HCT116 (cell line): ENCODE results near the gene TP53RK. TPM values are rescaled to one million over a fixed set of nuclear protein-coding genes. Genes with fewer than 3 reads are reported as not detected.
A peak's percentile ranks its signal among the peaks of the same experiment; 100 is the strongest.

Experiments
- ATAC-seq: fragments of 200-7000 bp; cut with Tn5 transposase; 2 replicates; pipeline ENCODE4 v1.9.1; 2020; ENCODE audit warnings: mild to moderate bottlenecking, moderate library complexity
- Bru-seq: library from RNA; stranded (reverse); fragments of 400-500 nt; gene quantifications from one replicate; lab custom pipeline; 2021; lab: Mats Ljungman, UMichigan
- BruChase-seq, 2 experiments: library from RNA; stranded (reverse); fragments of 400-500 nt; gene quantifications; one replicate each; lab custom pipeline; 2021; lab: Mats Ljungman, UMichigan
- BruUV-seq: library from RNA; stranded (reverse); fragments of 400-500 nt; replicated peaks from 2 replicates; lab custom pipeline; 2021; lab: Mats Ljungman, UMichigan
- CTCF ChIA-PET: fragments of 300-600 bp; sonication (Branson Sonifier 250); formaldehyde crosslinking; loops from one replicate; lab custom pipeline; 2021; ENCODE audit warnings: antibody characterized with exemption; lab: Charles Lee
- POLR2A ChIA-PET: fragments of 300-600, 350-600 bp; sonication (Branson Sonifier 250); formaldehyde crosslinking; loops from one replicate; lab custom pipeline; 2021; ENCODE audit warnings: antibody characterized with exemption; lab: Charles Lee
- RAD21 ChIA-PET, 2 experiments: fragments of 300-600 bp; sonication (Branson Sonifier 250); formaldehyde crosslinking; loops; one replicate each; lab custom pipeline; 2023; ENCODE audit warnings: low total read pairs in 2 of 2; ENCODE audit not compliant: uncharacterized antibody in 2 of 2, unreplicated experiment in 2 of 2, low non-redundant PET in 1 of 2; lab: Charles Lee
- DNase-seq: peaks from one replicate; pipeline ENCODE4 v3.0.0-alpha.2; 2010; ENCODE audit warnings: low read depth, low spot score
- H2AFZ ChIP-seq: fragments of 200-600 bp; shearing (Covaris generic), sonication (generic); 2 replicates; pipeline ENCODE4 v1.6.1; 2017; ENCODE audit warnings: low read depth, mixed run types, mixed read lengths, antibody characterized with exemption, low read length; ENCODE audit not compliant: poor library complexity, severe bottlenecking
- H3K27ac ChIP-seq: 2 replicates; pipeline ENCODE4 v1.5.1; 2012; ENCODE audit warnings: low read depth, low read length
- H3K27me3 ChIP-seq: fragments of 200-600 bp; sonication (generic); 2 replicates; pipeline ENCODE4 v1.6.1; 2016; ENCODE audit warnings: mixed run types, low read length, mixed read lengths; ENCODE audit not compliant: insufficient read depth
- H3K36me3 ChIP-seq, 2 experiments: fragments of 200-500 bp in 1 of 2; fragments of 200-600 bp in 1 of 2; sonication (Bioruptor generic) in 1 of 2; sonication (generic) in 1 of 2; 2 replicates each; pipeline versions ENCODE4 v1.5.1 to v1.6.1; 2014 to 2016; ENCODE audit warnings: low read length in 2 of 2, inconsistent platforms in 1 of 2, mixed read lengths in 1 of 2, mixed run types in 1 of 2; ENCODE audit not compliant: insufficient read depth in 2 of 2, control insufficient read depth in 1 of 2
- H3K4me1 ChIP-seq, 2 experiments: fragments of 200-600 bp in 1 of 2; sonication (generic) in 1 of 2; 2 replicates each; pipeline versions ENCODE4 v1.5.1 to v1.6.1; 2012 to 2017; ENCODE audit warnings: low read length in 2 of 2, inconsistent platforms in 1 of 2, mild to moderate bottlenecking in 1 of 2, mixed read lengths in 1 of 2, mixed run types in 1 of 2, moderate library complexity in 1 of 2; ENCODE audit not compliant: insufficient read depth in 2 of 2, control insufficient read depth in 1 of 2
- H3K4me2 ChIP-seq: fragments of 200-600 bp; sonication (generic); 2 replicates; pipeline ENCODE4 v1.6.1; 2017; ENCODE audit warnings: mixed run types, low read length, mixed read lengths
- H3K4me3 ChIP-seq, 2 experiments: fragments of 200-600 bp in 1 of 2; sonication (generic) in 1 of 2; replicated peaks in 1 of 2; 2 replicates each; pipeline ENCODE4 v1.5.1; 2011 to 2016; ENCODE audit warnings: low read length in 2 of 2, control low read depth in 1 of 2, low read depth in 1 of 2, mild to moderate bottlenecking in 1 of 2, mixed read lengths in 1 of 2, mixed run types in 1 of 2
- H3K79me2 ChIP-seq: fragments of 200-600 bp; sonication (generic); 2 replicates; pipeline ENCODE4 v1.6.1; 2017; ENCODE audit warnings: mild to moderate bottlenecking, mixed run types, low read length, moderate library complexity, mixed read lengths; ENCODE audit not compliant: insufficient read depth
- H3K9ac ChIP-seq: fragments of 200-600 bp; sonication (generic); 2 replicates; pipeline ENCODE4 v1.6.1; 2016; ENCODE audit warnings: low read length, mixed read lengths
- H3K9me2 ChIP-seq: fragments of 200-600 bp; sonication (generic), shearing (Covaris generic); 2 replicates; pipeline ENCODE4 v1.6.1; 2017; ENCODE audit warnings: mixed run types, mild to moderate bottlenecking, moderate library complexity; ENCODE audit not compliant: insufficient read depth
- H3K9me3 ChIP-seq, 2 experiments: fragments of 200-500 bp in 1 of 2; fragments of 200-600 bp in 1 of 2; sonication (Bioruptor generic) in 1 of 2; sonication (generic) in 1 of 2; 2 replicates each; pipeline ENCODE4 v1.6.1; 2014 to 2017; ENCODE audit warnings: low read length in 2 of 2, mixed read lengths in 2 of 2, inconsistent platforms in 1 of 2, low read depth in 1 of 2, mild to moderate bottlenecking in 1 of 2, mixed run types in 1 of 2, moderate library complexity in 1 of 2; ENCODE audit not compliant: control insufficient read depth in 1 of 2, insufficient read depth in 1 of 2
- H4K20me1 ChIP-seq: fragments of 200-600 bp; sonication (generic), shearing (Covaris generic); 2 replicates; pipeline ENCODE4 v1.6.1; 2017; ENCODE audit warnings: mixed run types, mild to moderate bottlenecking, moderate library complexity; ENCODE audit not compliant: insufficient read depth
- ATF3 ChIP-seq: IDR thresholded peaks from 2 replicates; pipeline ENCODE4 v1.6.1; 2012
- CTCF ChIP-seq, 3 experiments: fragments of 200-600 bp in 1 of 3; sonication (generic) in 1 of 3; IDR thresholded peaks in 2 of 3; conservative IDR thresholded peaks in 1 of 3; 2 replicates each; pipeline ENCODE4 v1.5.1; 2012 to 2017; ENCODE audit warnings: low read depth in 2 of 3, low read length in 2 of 3, antibody characterized with exemption in 1 of 3, borderline replicate concordance in 1 of 3, control low read depth in 1 of 3, mild to moderate bottlenecking in 1 of 3, mixed read lengths in 1 of 3, mixed run types in 1 of 3, moderate library complexity in 1 of 3; ENCODE audit not compliant: insufficient read depth in 1 of 3
- EGR1 ChIP-seq: IDR thresholded peaks from 2 replicates; pipeline ENCODE4 v1.6.1; 2012; ENCODE audit warnings: low read depth
- ELF1 ChIP-seq: IDR thresholded peaks from 2 replicates; pipeline ENCODE4 v1.6.1; 2012; ENCODE audit warnings: low read depth, borderline replicate concordance
- EZH2phosphoT487 ChIP-seq: fragments of 200-600 bp; IDR thresholded peaks from 2 replicates; pipeline ENCODE4 v1.6.1; 2018; ENCODE audit warnings: antibody characterized with exemption, borderline replicate concordance
- POLR2AphosphoS5 ChIP-seq: IDR thresholded peaks from 2 replicates; pipeline ENCODE4 v1.6.1; 2011; ENCODE audit warnings: mild to moderate bottlenecking, low read depth, low read length, moderate library complexity
- RAD21 ChIP-seq: IDR thresholded peaks from 2 replicates; pipeline ENCODE4 v1.6.1; 2012; ENCODE audit warnings: low read depth, mild to moderate bottlenecking
- SIN3A ChIP-seq: IDR thresholded peaks from 2 replicates; pipeline ENCODE4 v1.6.1; 2012; ENCODE audit warnings: low read depth
- SRF ChIP-seq: IDR thresholded peaks from 2 replicates; pipeline ENCODE4 v1.6.1; 2012; ENCODE audit warnings: low read depth
- TCF7L2 ChIP-seq: IDR thresholded peaks from 2 replicates; pipeline ENCODE4 v1.7.0; 2011; ENCODE audit warnings: borderline replicate concordance, inconsistent platforms; ENCODE audit not compliant: insufficient read depth, insufficient read length; ENCODE audit errors: extremely low read depth
- YY1 ChIP-seq: IDR thresholded peaks from 2 replicates; pipeline ENCODE4 v1.6.1; 2011; ENCODE audit warnings: low read length, low read depth, moderate library complexity, mild to moderate bottlenecking; ENCODE audit not compliant: insufficient replicate concordance; ENCODE audit errors: extremely low read depth
- ZFX ChIP-seq: fragments of 450-650 bp; IDR thresholded peaks from 2 replicates; pipeline ENCODE4 v1.6.1; 2017
- intact Hi-C: fragments of 100-400 bp; cut with micrococcal nuclease; formaldehyde crosslinking; loops from 2 replicates; pipeline ENCODE4 v1.10.0; 2022
- long read RNA-seq: library from polyadenylated mRNA; unstranded; transcript quantifications from one replicate; pipeline ENCODE4 v2.0.0, GENCODE V29; 2021; ENCODE audit not compliant: unreplicated experiment
- polyA plus RNA-seq: library from polyadenylated mRNA; unstranded; fragments of >200 nt; gene quantifications from 2 replicates; pipeline ENCODE4 v1.2.1, GENCODE V29; 2012; ENCODE audit warnings: missing spikeins
- total RNA-seq: library from RNA; stranded (reverse); gene quantifications from one replicate; pipeline ENCODE4 v1.2.1, GENCODE V29; 2021; ENCODE audit not compliant: unreplicated experiment
- TF ChIP-seq, protein P1 (sequence below): IDR thresholded peaks from 2 replicates; pipeline ENCODE4 v1.6.1; 2011; ENCODE audit warnings: mild to moderate bottlenecking, low read length, moderate library complexity; ENCODE audit not compliant: insufficient replicate concordance; ENCODE audit errors: extremely low read depth
- TF ChIP-seq, protein P2 (sequence below): IDR thresholded peaks from 2 replicates; pipeline ENCODE4 v1.6.1; 2012

The TP53RK gene
- 9.2 TPM for total RNA-seq
- 4.6 and 6.3 TPM in 2 replicates for polyA plus RNA-seq
- Bru-seq, nascent RNA: percentile 82 among the genes with signal in this experiment
- percentile 77 among the genes with signal in this experiment for BruChase-seq, experiment 1, labeled RNA remaining after a 6-hour chase
- BruChase-seq, experiment 2, labeled RNA remaining after a 2-hour chase: percentile 95 among the genes with signal in this experiment
- long read RNA-seq, transcript TP53RK-202 (2 exons, 3,515 nt): major isoform, 30 of 35 reads
- long read RNA-seq, partial matches to known transcripts: 3 of 35 reads
- long read RNA-seq, other reads (novel, unspliced or antisense): 0 of 35 reads

GRCh38 chr20:46689082-46689753, at the start of gene TP53RK:
TSS of gene TP53RK (minus strand) at chr20:46689444. CDS start at chr20:46689414, 30 bp downstream.
- H3K4me1 ChIP-seq: peaks cover 13 to 18% of the 10 kb centered on the region in 2 experiments
- H3K4me2 ChIP-seq: peak within 1 kb of the TSS; percentile 94
- H3K27ac ChIP-seq: peak within 1 kb of the TSS; percentile 96
- no peaks in the 10 kb centered on the region for H4K20me1 ChIP-seq
- no peaks in the 10 kb centered on the region for H3K9me2 ChIP-seq
- POLR2A ChIA-PET: interaction anchor here (0.6 kb wide), 1 partner anchor 9 kb away, joined by 3 read pairs; no protein-coding TSS in a partner anchor
- no peaks in the 10 kb centered on the region; a peak in 1 of 4 replicates for H3K9me3 ChIP-seq
- CTCF ChIA-PET: interaction anchor here (1.3 to 1.6 kb wide), 2 partner anchors 12 to 63 kb away, joined by 3 to 6 read pairs; no protein-coding TSS in a partner anchor
- ATAC-seq (peak; percentile 98), DNase-seq (peak; percentile 99)
- peak within 1 kb of the TSS; percentile 64 to 68 for H3K4me3 ChIP-seq
- H3K36me3 ChIP-seq: peaks cover 9 to 18% of the 10 kb centered on the region in 2 experiments
- H3K79me2 ChIP-seq: peaks cover 38% of the 10 kb centered on the region
- H2AFZ ChIP-seq: no peak within 1 kb of the TSS
- RAD21 ChIA-PET: no interaction called here
- no TSS peak for BruUV-seq
- intact Hi-C loops: no loop called here
- peak within 1 kb of the TSS; percentile 87 for H3K9ac ChIP-seq
- peak; percentile 82 for TF ChIP-seq TCF7L2
- peak; percentile 67 for TF ChIP-seq POLR2AphosphoS5
- no peak for TF ChIP-seq EZH2phosphoT487
- TF ChIP-seq, protein P1, sequence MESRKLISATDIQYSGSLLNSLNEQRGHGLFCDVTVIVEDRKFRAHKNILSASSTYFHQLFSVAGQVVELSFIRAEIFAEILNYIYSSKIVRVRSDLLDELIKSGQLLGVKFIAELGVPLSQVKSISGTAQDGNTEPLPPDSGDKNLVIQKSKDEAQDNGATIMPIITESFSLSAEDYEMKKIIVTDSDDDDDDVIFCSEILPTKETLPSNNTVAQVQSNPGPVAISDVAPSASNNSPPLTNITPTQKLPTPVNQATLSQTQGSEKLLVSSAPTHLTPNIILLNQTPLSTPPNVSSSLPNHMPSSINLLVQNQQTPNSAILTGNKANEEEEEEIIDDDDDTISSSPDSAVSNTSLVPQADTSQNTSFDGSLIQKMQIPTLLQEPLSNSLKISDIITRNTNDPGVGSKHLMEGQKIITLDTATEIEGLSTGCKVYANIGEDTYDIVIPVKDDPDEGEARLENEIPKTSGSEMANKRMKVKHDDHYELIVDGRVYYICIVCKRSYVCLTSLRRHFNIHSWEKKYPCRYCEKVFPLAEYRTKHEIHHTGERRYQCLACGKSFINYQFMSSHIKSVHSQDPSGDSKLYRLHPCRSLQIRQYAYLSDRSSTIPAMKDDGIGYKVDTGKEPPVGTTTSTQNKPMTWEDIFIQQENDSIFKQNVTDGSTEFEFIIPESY: peak; percentile 90
- TF ChIP-seq, protein P2, sequence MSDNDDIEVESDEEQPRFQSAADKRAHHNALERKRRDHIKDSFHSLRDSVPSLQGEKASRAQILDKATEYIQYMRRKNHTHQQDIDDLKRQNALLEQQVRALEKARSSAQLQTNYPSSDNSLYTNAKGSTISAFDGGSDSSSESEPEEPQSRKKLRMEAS: peak; percentile 47; the same call in 1 of the 2 replicates
- peak in 1 of 3 experiments; percentile 31; a peak in 2 of 6 replicates for TF ChIP-seq CTCF (IDR thresholded peaks at IDR 0.05 in 2 of 3, conservative IDR thresholded peaks at IDR 0.05 in 1 of 3; ENCODE audit: borderline replicate concordance in 1 of 3, insufficient read depth in 1 of 3, low read depth in 2 of 3, low read length in 2 of 3)
- peak; percentile 68 for TF ChIP-seq SIN3A
- peak; percentile 92 for TF ChIP-seq ZFX
- peak; percentile 66; the same call in 1 of the 2 replicates for TF ChIP-seq ELF1
- peak; percentile 92 for TF ChIP-seq YY1
- peak; percentile 52; the same call in 1 of the 2 replicates for TF ChIP-seq EGR1
- TF ChIP-seq SRF: no peak
- no peak for TF ChIP-seq ATF3
- no peak for TF ChIP-seq RAD21
- no peaks in the 10 kb centered on the region for H3K27me3 ChIP-seq
